Right renal cortex interstitium (tissue), 3 donors: ENCODE measurements around the gene REC114. TPM values are rescaled to one million over a fixed set of nuclear protein-coding genes. Genes with fewer than 3 reads are reported as not detected.
"Not testable (repeated sequence)": the region's sequence is repeated elsewhere in the genome, so short reads cannot be mapped to it uniquely, and the experiment has no call there.

Experiments used
- DNase-seq, 3 donors: peaks; one replicate each; pipeline ENCODE4 v3.0.0-alpha.2; 2013; ENCODE audit warnings: low read depth in 3 of 3, low spot score in 2 of 3
- polyA plus RNA-seq, 3 donors: library from polyadenylated mRNA; unstranded; fragments of 120-200 nt; gene quantifications; one replicate each; pipeline ENCODE4 v1.2.1, GENCODE V29; 2013; ENCODE audit not compliant: insufficient read length in 3 of 3

Gene REC114
- polyA plus RNA-seq, 3 donors: not detected

- no peak for DNase-seq
Observed at GRCh38 chr15:73454096-73454495, 11.1 kb downstream of the REC114 start.

- DNase-seq: no peak
Observed at GRCh38 chr15:73455876-73456275, 12.9 kb downstream of the REC114 start.

- DNase-seq: no peak
Observed at GRCh38 chr15:73457334-73457733, 14.4 kb downstream of the REC114 start.

GRCh38 chr15:73460662-73461061 lies 17.7 kb downstream of the REC114 start:
- DNase-seq: no peak

- no peak for DNase-seq
Observed at GRCh38 chr15:73464602-73465001, 21.6 kb downstream of the REC114 start.

- no peak for DNase-seq
Observed at GRCh38 chr15:73467758-73468157, 24.8 kb downstream of the REC114 start.

GRCh38 chr15:73474785-73475184 lies 31.8 kb downstream of the REC114 start:
- DNase-seq: no peak

GRCh38 chr15:73476704-73477216 lies 33.8 kb downstream of the REC114 start:
- DNase-seq: no peak

GRCh38 chr15:73480050-73480449 lies 37.1 kb downstream of the REC114 start:
- DNase-seq: no peak

- DNase-seq: no peak
Observed at GRCh38 chr15:73482166-73482565, 39.2 kb downstream of the REC114 start.

GRCh38 chr15:73483053-73483452 lies 40.1 kb downstream of the REC114 start:
- no peak for DNase-seq

- DNase-seq: no peak
Observed at GRCh38 chr15:73485372-73485771, 42.4 kb downstream of the REC114 start.

GRCh38 chr15:73485885-73486284 lies 42.9 kb downstream of the REC114 start:
- not testable (repeated sequence) for DNase-seq

GRCh38 chr15:73488698-73489097 lies 45.7 kb downstream of the REC114 start:
- DNase-seq: no peak

GRCh38 chr15:73493922-73494321 lies 51.0 kb downstream of the REC114 start:
- DNase-seq: no peak

- DNase-seq: no peak
Observed at GRCh38 chr15:73495181-73495580, 52.2 kb downstream of the REC114 start.

GRCh38 chr15:73500696-73501095 lies 57.7 kb downstream of the REC114 start:
- DNase-seq: no peak

GRCh38 chr15:73504885-73505284 lies 61.9 kb downstream of the REC114 start:
- no peak for DNase-seq

- no peak for DNase-seq
Observed at GRCh38 chr15:73515527-73515926, 72.6 kb downstream of the REC114 start.

- no peak for DNase-seq
Observed at GRCh38 chr15:73517566-73517965, 74.6 kb downstream of the REC114 start.

GRCh38 chr15:73518180-73518862 lies 75.4 kb downstream of the REC114 start:
- no peak for DNase-seq

GRCh38 chr15:73518876-73519733 lies 76.1 kb downstream of the REC114 start:
- DNase-seq: no peak
